SK-N-SH (cell line): ENCODE results near the gene HOXC10. TPM values are rescaled to one million over a fixed set of nuclear protein-coding genes. Genes with fewer than 3 reads are reported as not detected.

Source experiments
- CTCF ChIA-PET: fragments of 300-600, 350-600 bp; formaldehyde crosslinking; extraction: SDS; loops from one replicate; lab custom pipeline; 2021; lab: Yijun Ruan, JAX
- POLR2A ChIA-PET: fragments of 350-600 bp; sonication (Branson Sonifier 250); formaldehyde crosslinking; extraction: SDS; loops from one replicate; lab custom pipeline; 2020; ENCODE audit warnings: antibody characterized with exemption, inconsistent platforms; lab: Yijun Ruan, JAX
- DNase-seq: peaks from one replicate; pipeline ENCODE4 v3.0.0; 2012
- H2AFZ ChIP-seq: fragments of 200-600 bp; sonication (generic); 2 replicates; pipeline ENCODE4 v1.8.1; 2016; ENCODE audit warnings: antibody characterized with exemption, mild to moderate bottlenecking, low read depth
- H3F3A ChIP-seq: fragments of 200-600 bp; sonication (generic); replicated peaks from 2 replicates; pipeline ENCODE3; 2016; ENCODE audit warnings: antibody characterized with exemption, mild to moderate bottlenecking; ENCODE audit not compliant: insufficient read depth
- H3K27ac ChIP-seq, 2 experiments: fragments of 200-500 bp in 1 of 2; fragments of 200-600 bp in 1 of 2; sonication (Bioruptor generic) in 1 of 2; sonication (generic), shearing (Covaris generic) in 1 of 2; 2 replicates each; pipeline versions ENCODE4 v1.5.1 to v1.6.1; 2014 to 2016; ENCODE audit warnings: low read depth in 2 of 2, inconsistent platforms in 1 of 2, low read length in 1 of 2, mild to moderate bottlenecking in 1 of 2, mixed read lengths in 1 of 2
- H3K27me3 ChIP-seq: fragments of 200-600 bp; sonication (generic), shearing (Covaris generic); 2 replicates; pipeline ENCODE4 v1.6.1; 2016; ENCODE audit warnings: mixed run types; ENCODE audit not compliant: insufficient read depth
- H3K36me3 ChIP-seq, 2 experiments: fragments of 200-500 bp in 1 of 2; fragments of 200-600 bp in 1 of 2; sonication (Bioruptor generic) in 1 of 2; sonication (generic) in 1 of 2; replicated peaks in 1 of 2; 2 replicates each; pipeline versions ENCODE3 to v1.5.1; 2014 to 2016; ENCODE audit warnings: low read length in 1 of 2, mild to moderate bottlenecking in 1 of 2; ENCODE audit not compliant: insufficient read depth in 2 of 2, control insufficient read depth in 1 of 2
- H3K4me1 ChIP-seq, 2 experiments: fragments of 200-500 bp in 1 of 2; fragments of 200-600 bp in 1 of 2; sonication (Bioruptor generic) in 1 of 2; sonication (generic), shearing (Covaris generic) in 1 of 2; 2 replicates each; pipeline versions ENCODE4 v1.5.1 to v1.6.1; 2014 to 2016; ENCODE audit warnings: low read depth in 1 of 2, low read length in 1 of 2, mixed run types in 1 of 2; ENCODE audit not compliant: insufficient read depth in 2 of 2, control insufficient read depth in 1 of 2
- H3K4me2 ChIP-seq: fragments of 200-600 bp; sonication (generic), shearing (Covaris generic); 2 replicates; pipeline ENCODE4 v1.6.1; 2017; ENCODE audit warnings: mixed run types
- H3K4me3 ChIP-seq, 2 experiments: fragments of 200-500 bp in 1 of 2; fragments of 200-600 bp in 1 of 2; sonication (Bioruptor generic) in 1 of 2; sonication (generic), shearing (Covaris generic) in 1 of 2; 2 replicates each; pipeline versions ENCODE4 v1.5.1 to v1.8.1; 2014 to 2016; ENCODE audit warnings: low read depth in 2 of 2, inconsistent platforms in 1 of 2, low read length in 1 of 2, mild to moderate bottlenecking in 1 of 2, mixed read lengths in 1 of 2, moderate library complexity in 1 of 2
- H3K79me2 ChIP-seq: fragments of 200-600 bp; sonication (generic); 2 replicates; pipeline ENCODE4 v1.8.1; 2017; ENCODE audit warnings: mild to moderate bottlenecking; ENCODE audit not compliant: insufficient read depth
- H3K9ac ChIP-seq: fragments of 200-600 bp; sonication (generic); 2 replicates; pipeline ENCODE4 v1.6.1; 2017; ENCODE audit warnings: mixed run types
- H3K9me2 ChIP-seq: fragments of 200-600 bp; sonication (generic); 2 replicates; pipeline ENCODE4 v1.6.1; 2017; ENCODE audit warnings: mixed run types
- H3K9me3 ChIP-seq: fragments of 200-600 bp; sonication (generic); 2 replicates; pipeline ENCODE4 v1.6.1; 2017; ENCODE audit warnings: mixed run types, mild to moderate bottlenecking, moderate library complexity
- H4K20me1 ChIP-seq: fragments of 200-600 bp; sonication (generic); 2 replicates; pipeline ENCODE4 v1.6.1; 2017; ENCODE audit warnings: mild to moderate bottlenecking, mixed run types; ENCODE audit not compliant: insufficient read depth
- CTCF ChIP-seq: fragments of 200-600 bp; sonication (generic); IDR thresholded peaks from 2 replicates; pipeline ENCODE4 v1.6.1; 2017; ENCODE audit warnings: antibody characterized with exemption, mild to moderate bottlenecking, moderate library complexity
- FOSL2 ChIP-seq: IDR thresholded peaks from 2 replicates; pipeline ENCODE4 v1.4.0; 2012; ENCODE audit warnings: low read depth, mild to moderate bottlenecking, moderate library complexity, borderline replicate concordance
- FOXJ3 ChIP-seq: sonication (generic); formaldehyde crosslinking; IDR thresholded peaks from 2 replicates; pipeline ENCODE4 v1.5.1; 2020; ENCODE audit warnings: mild to moderate bottlenecking, missing genetic modification reagents
- FOXM1 ChIP-seq: IDR thresholded peaks from 2 replicates; pipeline ENCODE4 v1.4.0; 2012; ENCODE audit warnings: low read depth, mild to moderate bottlenecking
- JUND ChIP-seq: IDR thresholded peaks from 2 replicates; pipeline ENCODE4 v1.4.0; 2012
- NFIC ChIP-seq: IDR thresholded peaks from 2 replicates; pipeline ENCODE4 v1.4.0; 2012; ENCODE audit warnings: borderline replicate concordance
- NRF1 ChIP-seq: IDR thresholded peaks from 2 replicates; pipeline ENCODE4 v1.6.1; 2012; ENCODE audit warnings: low read depth, mild to moderate bottlenecking, low read length
- PBX3 ChIP-seq: IDR thresholded peaks from 2 replicates; pipeline ENCODE4; 2012
- RAD21 ChIP-seq: IDR thresholded peaks from 2 replicates; pipeline ENCODE4 v1.6.1; 2012; ENCODE audit warnings: mild to moderate bottlenecking, low read length
- RCOR1 ChIP-seq: fragments of 150-350 bp; IDR thresholded peaks from 2 replicates; pipeline ENCODE4 v1.6.1; 2017; ENCODE audit warnings: antibody characterized with exemption, low read length
- RFX5 ChIP-seq: IDR thresholded peaks from 2 replicates; pipeline ENCODE4 v1.6.1; 2012; ENCODE audit warnings: mild to moderate bottlenecking, improper control_type of control experiment, low read length
- RXRA ChIP-seq: IDR thresholded peaks from 2 replicates; pipeline ENCODE4 v1.4.0; 2012; ENCODE audit warnings: low read depth, mild to moderate bottlenecking, borderline replicate concordance
- TAF1 ChIP-seq: IDR thresholded peaks from 2 replicates; pipeline ENCODE4 v1.6.1; 2012; ENCODE audit warnings: low read depth, mild to moderate bottlenecking, low read length, moderate library complexity, borderline replicate concordance
- TCF12 ChIP-seq: IDR thresholded peaks from 2 replicates; pipeline ENCODE4 v1.4.0; 2012
- TEAD4 ChIP-seq: IDR thresholded peaks from 2 replicates; pipeline ENCODE4 v1.4.0; 2012; ENCODE audit warnings: mild to moderate bottlenecking, borderline replicate concordance; ENCODE audit not compliant: insufficient read depth
- USF2 ChIP-seq: fragments of 150-350 bp; IDR thresholded peaks from 2 replicates; pipeline ENCODE4 v1.6.1; 2017; ENCODE audit warnings: antibody characterized with exemption, low read length, low read depth, borderline replicate concordance
- YY1 ChIP-seq: IDR thresholded peaks from 2 replicates; pipeline ENCODE4 v1.4.0; 2012; ENCODE audit warnings: low read depth, mild to moderate bottlenecking
- WGBS: methylation state at CpG from one replicate; pipeline ENCODE4 v1.1.6; 2017; ENCODE audit warnings: low lambda C conversion rate; 5-methylcytosine and 5-hydroxymethylcytosine counted together
- polyA plus RNA-seq, 3 experiments: library from polyadenylated mRNA; depleted of rRNA; stranded (reverse); fragments of >200 nt; gene quantifications; 2 replicates each; pipeline ENCODE4 v1.2.3, GENCODE V29; 2012

The HOXC10 gene
- polyA plus RNA-seq, 1 of the 3 experiments (the other 2 are of a cell fraction) = 0.03 TPM

- Histone ChIP-seq H3K79me2 (no peaks in the 10 kb centered on the region), H3F3A (no peaks in the 10 kb centered on the region), H3K9me3 (no peaks in the 10 kb centered on the region), H3K9ac (no peak overlapping the region), H3K27me3 (peaks cover 50% of the 10 kb centered on the region), H3K4me2 (no peak overlapping the region), H3K27ac (no peak overlapping the region), H3K9me2 (no peaks in the 10 kb centered on the region), H2AFZ (no peak overlapping the region), H3K36me3 (no peaks in the 10 kb centered on the region), H3K4me1 (peaks cover 0 to 16% of the 10 kb centered on the region in 2 experiments; a peak in 2 of 4 replicates), H3K4me3 (no peak overlapping the region), H4K20me1 (no peaks in the 10 kb centered on the region)
- no peak for TF ChIP-seq YY1
- no peak for TF ChIP-seq TCF12
- TF ChIP-seq RCOR1 = no peak
- TF ChIP-seq PBX3 = no peak
- no peak for TF ChIP-seq FOXJ3 (CRISPR knock-in tag)
- TF ChIP-seq USF2 = no peak
- TF ChIP-seq JUND = no peak
- DNase-seq = no peak
- 76% methylated on average over 20 of the region's 35 CpGs for WGBS
- CTCF ChIA-PET = interaction anchor here (0.6 to 24.5 kb wide), 11 partner anchors 8 to 371 kb away, joined by 3 to 568 read pairs (median 4); partner anchors contain the start of genes HOXC10, HOXC8 and SMUG1
- POLR2A ChIA-PET = no interaction called here
Measured at GRCh38 chr12:53997204-53998109, 12.5 kb downstream of the HOXC10 start.

GRCh38 chr12:53998110-53998899 lies 13.4 kb downstream of the HOXC10 start:
- TF ChIP-seq NRF1 (no peak), RAD21 (no peak), FOSL2 (no peak), TEAD4 (no peak), FOXM1 (no peak), RXRA (no peak), CTCF (no peak), TAF1 (no peak), NFIC (no peak), RFX5 (no peak)
- H3K9ac ChIP-seq = no peak overlapping the region
- peaks cover 0 to 16% of the 10 kb centered on the region in 2 experiments; a peak in 2 of 4 replicates for H3K4me1 ChIP-seq
- H3K36me3 ChIP-seq = no peaks in the 10 kb centered on the region
- no peaks in the 10 kb centered on the region for H3K9me3 ChIP-seq
- H3K27ac ChIP-seq = no peak overlapping the region
- CTCF ChIA-PET = interaction anchor here (0.6 to 24.5 kb wide), 14 partner anchors 7 to 370 kb away, joined by 3 to 568 read pairs (median 4); partner anchors contain the start of genes HOXC10, HOXC5, HOXC8 and SMUG1
- H3K4me2 ChIP-seq = no peak overlapping the region
- 74% methylated on average over 11 of the region's 11 CpGs for WGBS
- DNase-seq = no peak
- H3K27me3 ChIP-seq = peaks cover 42% of the 10 kb centered on the region
- H3K79me2 ChIP-seq = no peaks in the 10 kb centered on the region
- no peaks in the 10 kb centered on the region for H3K9me2 ChIP-seq
- no peak overlapping the region for H2AFZ ChIP-seq
- H4K20me1 ChIP-seq = no peaks in the 10 kb centered on the region
- H3K4me3 ChIP-seq = no peak overlapping the region
- H3F3A ChIP-seq = no peaks in the 10 kb centered on the region
- POLR2A ChIA-PET = interaction anchor here (0.5 kb wide), 1 partner anchor 14 kb away, joined by 3 read pairs; no protein-coding TSS in a partner anchor
